ENCODE measurements around the gene LST1.
A peak's percentile ranks its signal among the peaks of the same experiment; 100 is the strongest.

Gene LST1

GRCh38 chr6:31560697-31561058 is 25.4 kb upstream of the LST1 start:
- no peak for DNase-seq

GRCh38 chr6:31567531-31568370 is 18.3 kb upstream of the LST1 start:
- no peak for DNase-seq

- DNase-seq, result peak; percentile 72
These were observed 17.5 kb upstream of the LST1 start for GRCh38 chr6:31568537-31568961.

GRCh38 chr6:31569861-31570536 is 16.1 kb upstream of the LST1 start:
- DNase-seq, result no peak

GRCh38 chr6:31572041-31572911 is 13.8 kb upstream of the LST1 start, which contains the start of gene LTA:
Gene LTA (plus strand): TSS chr6:31572289. CDS start chr6:31572743, 454 bp downstream.
- DNase-seq, result peak; percentile 70

- no peak for DNase-seq
These were observed 12.6 kb upstream of the LST1 start for GRCh38 chr6:31573239-31574105.

GRCh38 chr6:31574106-31575061 is 11.7 kb upstream of the LST1 start:
- DNase-seq, result no peak

- DNase-seq, result peak; percentile 69
These were observed 10.7 kb upstream of the LST1 start, which contains the start of gene TNF for GRCh38 chr6:31575335-31575901. Gene TNF (plus strand): TSS chr6:31575565. CDS start chr6:31575742, 177 bp downstream.

- no peak for DNase-seq
These were observed 10.0 kb upstream of the LST1 start for GRCh38 chr6:31575952-31576685.

GRCh38 chr6:31576897-31577578 is 9.0 kb upstream of the LST1 start:
- DNase-seq, result no peak

GRCh38 chr6:31577579-31577966 is 8.5 kb upstream of the LST1 start:
- DNase-seq, result no peak

GRCh38 chr6:31578184-31579118 is 7.6 kb upstream of the LST1 start:
- DNase-seq, result no peak

GRCh38 chr6:31579119-31579505 is 7.0 kb upstream of the LST1 start:
- no peak for DNase-seq

- no peak for DNase-seq
These were observed 6.3 kb upstream of the LST1 start for GRCh38 chr6:31579546-31580437.

- DNase-seq, result no peak
These were observed 5.7 kb upstream of the LST1 start for GRCh38 chr6:31580438-31580740.

GRCh38 chr6:31580807-31581433 is 5.2 kb upstream of the LST1 start:
- peak; percentile 85 for DNase-seq
